Common myeloid progenitor, CD34-positive (primary cell): ENCODE results near the gene CEP170.
A peak's percentile ranks its signal among the peaks of the same experiment; 100 is the strongest.

ENCODE experiments used
- CTCF ChIA-PET: fragments of 350-600 bp; sonication (Branson Sonifier 250); formaldehyde crosslinking; loops from one replicate; lab custom pipeline; 2021; ENCODE audit warnings: antibody characterized with exemption; lab: Charles Lee
- POLR2A ChIA-PET: fragments of 350-600 bp; sonication (Branson Sonifier 250); formaldehyde crosslinking; loops from one replicate; lab custom pipeline; 2021; ENCODE audit warnings: antibody characterized with exemption; lab: Charles Lee
- DNase-seq, 3 donors: peaks; one replicate each; pipeline versions ENCODE4 v3.0.0 to v3.0.0-alpha.2; 2013
- H3K27ac ChIP-seq, 2 experiments: 1 replicate in 1 of 2; 2 replicates in 1 of 2; pipeline ENCODE4 v1.7.0; 2013; ENCODE audit warnings: inconsistent platforms in 2 of 2, low read length in 2 of 2, mild to moderate bottlenecking in 2 of 2, low read depth in 1 of 2, moderate library complexity in 1 of 2; ENCODE audit not compliant: severe bottlenecking in 2 of 2, insufficient read depth in 1 of 2, poor library complexity in 1 of 2
- H3K27me3 ChIP-seq, 5 experiments: replicated peaks in 2 of 5; 1 replicate in 3 of 5; 2 replicates in 2 of 5; pipeline versions ENCODE4 v1.6.1 to v1.7.0; 2013; ENCODE audit warnings: low read length in 4 of 5, mild to moderate bottlenecking in 2 of 5, moderate library complexity in 2 of 5, inconsistent platforms in 1 of 5; ENCODE audit not compliant: insufficient read depth in 5 of 5, control insufficient read depth in 4 of 5
- H3K36me3 ChIP-seq, 4 experiments: 1 replicate in 2 of 4; 2 replicates in 2 of 4; pipeline versions ENCODE4 v1.6.1 to v1.7.0; 2013; ENCODE audit warnings: low read length in 3 of 4, control low read depth in 1 of 4, mild to moderate bottlenecking in 1 of 4; ENCODE audit not compliant: control insufficient read depth in 4 of 4, insufficient read depth in 4 of 4
- H3K4me1 ChIP-seq, 4 experiments: 1 replicate in 3 of 4; 2 replicates in 1 of 4; pipeline versions ENCODE4 v1.6.1 to v1.7.1; 2013; ENCODE audit warnings: low read length in 3 of 4, mild to moderate bottlenecking in 3 of 4, control low read depth in 1 of 4, inconsistent platforms in 1 of 4, moderate library complexity in 1 of 4; ENCODE audit not compliant: control insufficient read depth in 4 of 4, insufficient read depth in 4 of 4; ENCODE audit errors: control extremely low read depth in 1 of 4
- H3K4me3 ChIP-seq, 7 experiments: 1 replicate in 4 of 7; 2 replicates in 3 of 7; pipeline versions ENCODE4 v1.5.1 to v1.7.0; 2013; ENCODE audit warnings: mild to moderate bottlenecking in 7 of 7, low read length in 6 of 7, moderate library complexity in 6 of 7, inconsistent platforms in 2 of 7, low read depth in 2 of 7, control low read depth in 1 of 7; ENCODE audit not compliant: insufficient read depth in 4 of 7, control insufficient read depth in 1 of 7; ENCODE audit errors: extremely low read depth in 1 of 7
- H3K9me3 ChIP-seq, 5 experiments: 1 replicate in 4 of 5; 2 replicates in 1 of 5; pipeline versions ENCODE4 v1.6.1 to v1.7.1; 2013; ENCODE audit warnings: low read length in 4 of 5, mild to moderate bottlenecking in 2 of 5, inconsistent platforms in 1 of 5, low read depth in 1 of 5, moderate library complexity in 1 of 5; ENCODE audit not compliant: control insufficient read depth in 4 of 5, insufficient read depth in 2 of 5; ENCODE audit errors: control extremely low read depth in 1 of 5
- WGBS: methylation state at CpG from one replicate; pipeline ENCODE4 v1.1.5; 2013; ENCODE audit not compliant: insufficient coverage; 5-methylcytosine and 5-hydroxymethylcytosine counted together

The CEP170 gene

GRCh38 chr1:243249214-243249613 lies 5.9 kb downstream of the CEP170 start:
- H3K36me3 ChIP-seq = peaks cover 0 to 3% (median under 1%) of the 10 kb centered on the region in 4 experiments
- ChIA-PET CTCF (no interaction called here), POLR2A (no interaction called here)
- H3K27ac ChIP-seq = no peak overlapping the region
- H3K4me3 ChIP-seq = no peak overlapping the region
- H3K4me1 ChIP-seq = peaks cover 8 to 36% (median 22%) of the 10 kb centered on the region in 4 experiments
- WGBS = no CpG with 5 or more reads among the region's 3 CpGs
- H3K27me3 ChIP-seq = no peaks in the 10 kb centered on the region
- no peak for DNase-seq
- H3K9me3 ChIP-seq = no peaks in the 10 kb centered on the region

GRCh38 chr1:243247901-243248300 lies 7.2 kb downstream of the CEP170 start:
- H3K4me1 ChIP-seq = peaks cover 4 to 26% (median 14%) of the 10 kb centered on the region in 4 experiments
- CTCF ChIA-PET = interaction anchor here (1.1 to 1.3 kb wide), 2 partner anchors 14 to 18 kb away, joined by 3 to 6 read pairs; no protein-coding TSS in a partner anchor
- POLR2A ChIA-PET = no interaction called here
- 89% methylated on average over 3 of the region's 3 CpGs for WGBS
- no peak overlapping the region for H3K27ac ChIP-seq
- H3K4me3 ChIP-seq = no peak overlapping the region
- H3K36me3 ChIP-seq = peaks cover under 1 to 7% (median 3%) of the 10 kb centered on the region in 4 experiments
- DNase-seq = no peak
- H3K9me3 ChIP-seq = no peaks in the 10 kb centered on the region
- H3K27me3 ChIP-seq = no peaks in the 10 kb centered on the region

GRCh38 chr1:243246916-243247315 lies 8.2 kb downstream of the CEP170 start:
- H3K27ac ChIP-seq = no peak overlapping the region
- peaks cover 3 to 13% (median 4%) of the 10 kb centered on the region in 4 experiments for H3K36me3 ChIP-seq
- H3K27me3 ChIP-seq = no peaks in the 10 kb centered on the region
- H3K4me3 ChIP-seq = no peak overlapping the region
- H3K4me1 ChIP-seq = peaks cover 4 to 21% (median 11%) of the 10 kb centered on the region in 4 experiments
- 0% methylated on average over 1 of the region's 1 CpG for WGBS
- DNase-seq = peak in 2 of 3 donors; percentile 71 to 77
- ChIA-PET CTCF (interaction anchor here (0.8 to 1.3 kb wide), 2 partner anchors 61 to 65 kb away, joined by 3 read pairs; no protein-coding TSS in a partner anchor), POLR2A (no interaction called here)
- H3K9me3 ChIP-seq = no peaks in the 10 kb centered on the region

- ChIA-PET POLR2A (interaction anchor here (0.6 kb wide), 1 partner anchor 15 kb away, joined by 4 read pairs; no protein-coding TSS in a partner anchor), CTCF (interaction anchor here (1.3 kb wide), 1 partner anchor 25 kb away, joined by 4 read pairs; no protein-coding TSS in a partner anchor)
- Histone ChIP-seq H3K36me3 (peaks cover 2 to 26% (median 10%) of the 10 kb centered on the region in 4 experiments), H3K27ac (no peak overlapping the region), H3K27me3 (no peaks in the 10 kb centered on the region), H3K9me3 (peaks cover 0 to 2% (median 0%) of the 10 kb centered on the region in 5 experiments), H3K4me1 (peaks cover 4 to 18% (median 11%) of the 10 kb centered on the region in 4 experiments), H3K4me3 (no peak overlapping the region)
- no peak for DNase-seq
- 85% methylated on average over 7 of the region's 9 CpGs for WGBS
Measured at GRCh38 chr1:243244432-243244841, 10.6 kb downstream of the CEP170 start.

GRCh38 chr1:243236604-243237252 lies 18.4 kb downstream of the CEP170 start:
- no CpG with 5 or more reads among the region's 4 CpGs for WGBS
- POLR2A ChIA-PET = interaction anchor here (0.7 kb wide), 1 partner anchor 26 kb away, joined by 3 read pairs; no protein-coding TSS in a partner anchor
- DNase-seq = no peak
- peaks cover 0 to 27% (median 11%) of the 10 kb centered on the region in 5 experiments for H3K9me3 ChIP-seq
- peaks cover 13 to 53% (median 35%) of the 10 kb centered on the region in 4 experiments for H3K36me3 ChIP-seq
- no peaks in the 10 kb centered on the region for H3K27me3 ChIP-seq
- H3K4me1 ChIP-seq = no peaks in the 10 kb centered on the region
- CTCF ChIA-PET = interaction anchor here (1.1 to 1.3 kb wide), 3 partner anchors 17 to 23 kb away, joined by 3 read pairs; no protein-coding TSS in a partner anchor
- no peak overlapping the region for H3K4me3 ChIP-seq
- H3K27ac ChIP-seq = no peak overlapping the region

- Histone ChIP-seq H3K4me1 (no peaks in the 10 kb centered on the region), H3K27me3 (no peaks in the 10 kb centered on the region), H3K9me3 (peaks cover under 1 to 35% (median 16%) of the 10 kb centered on the region in 5 experiments), H3K36me3 (peaks cover 15 to 50% (median 33%) of the 10 kb centered on the region in 4 experiments), H3K27ac (no peak overlapping the region), H3K4me3 (no peak overlapping the region)
- WGBS = no CpG with 5 or more reads among the region's 4 CpGs
- no peak for DNase-seq
- ChIA-PET POLR2A (no interaction called here), CTCF (interaction anchor here (1.2 to 2.8 kb wide), 4 partner anchors 13 to 21 kb away, joined by 3 to 9 read pairs (median 5); no protein-coding TSS in a partner anchor)
Measured at GRCh38 chr1:243234978-243235647, 20.0 kb downstream of the CEP170 start.
